Measurements from ENCODE around the gene CRTAC1.

Gene CRTAC1, protein sequence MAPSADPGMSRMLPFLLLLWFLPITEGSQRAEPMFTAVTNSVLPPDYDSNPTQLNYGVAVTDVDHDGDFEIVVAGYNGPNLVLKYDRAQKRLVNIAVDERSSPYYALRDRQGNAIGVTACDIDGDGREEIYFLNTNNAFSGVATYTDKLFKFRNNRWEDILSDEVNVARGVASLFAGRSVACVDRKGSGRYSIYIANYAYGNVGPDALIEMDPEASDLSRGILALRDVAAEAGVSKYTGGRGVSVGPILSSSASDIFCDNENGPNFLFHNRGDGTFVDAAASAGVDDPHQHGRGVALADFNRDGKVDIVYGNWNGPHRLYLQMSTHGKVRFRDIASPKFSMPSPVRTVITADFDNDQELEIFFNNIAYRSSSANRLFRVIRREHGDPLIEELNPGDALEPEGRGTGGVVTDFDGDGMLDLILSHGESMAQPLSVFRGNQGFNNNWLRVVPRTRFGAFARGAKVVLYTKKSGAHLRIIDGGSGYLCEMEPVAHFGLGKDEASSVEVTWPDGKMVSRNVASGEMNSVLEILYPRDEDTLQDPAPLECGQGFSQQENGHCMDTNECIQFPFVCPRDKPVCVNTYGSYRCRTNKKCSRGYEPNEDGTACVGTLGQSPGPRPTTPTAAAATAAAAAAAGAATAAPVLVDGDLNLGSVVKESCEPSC

DNA sequence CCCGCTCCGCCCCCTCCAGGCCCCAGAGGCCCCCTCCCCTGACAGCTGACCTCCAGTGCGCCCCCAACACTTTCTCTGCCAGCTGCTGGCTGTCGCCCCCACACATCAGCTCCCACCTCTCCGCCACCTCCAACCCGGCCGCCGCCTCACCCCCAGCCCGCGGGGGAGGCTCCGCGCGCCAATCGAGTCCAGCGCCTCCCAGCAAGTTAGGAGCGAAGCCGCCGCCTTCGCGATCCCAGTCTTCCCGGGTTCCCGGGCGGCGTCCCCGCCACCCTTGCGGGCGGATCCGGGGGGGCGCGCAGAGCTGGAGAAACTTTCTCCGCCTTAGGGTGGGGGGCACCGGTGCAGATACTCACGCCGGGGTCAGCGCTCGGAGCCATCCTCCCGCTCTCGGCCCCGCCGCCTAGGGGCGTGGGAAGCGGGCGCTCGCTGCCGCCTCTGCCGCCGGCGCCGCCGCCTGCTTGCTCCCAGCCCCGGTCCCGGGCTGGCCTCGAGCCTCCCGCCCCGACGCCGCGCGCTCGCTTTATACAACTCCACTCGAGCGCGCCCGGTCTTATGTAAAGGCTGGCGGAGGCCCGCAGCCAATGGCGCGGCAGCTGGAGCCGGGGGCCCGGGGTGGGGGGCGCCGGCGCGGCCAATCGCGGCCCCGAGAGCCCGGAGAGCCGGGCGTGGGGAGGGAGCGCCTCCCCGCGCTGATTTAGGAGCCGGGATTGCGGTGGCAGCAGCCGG, at the start of gene CRTAC1:
Gene CRTAC1, minus strand, starts transcription at position 529 of the 729 bp plus-strand sequence. Its CDS starts 149 bp downstream, at position 380.
- DNase-seq (ENCODE audit: low read depth in 3 of 3), result peak in 1 of 3 experiments; percentile 13

DNA sequence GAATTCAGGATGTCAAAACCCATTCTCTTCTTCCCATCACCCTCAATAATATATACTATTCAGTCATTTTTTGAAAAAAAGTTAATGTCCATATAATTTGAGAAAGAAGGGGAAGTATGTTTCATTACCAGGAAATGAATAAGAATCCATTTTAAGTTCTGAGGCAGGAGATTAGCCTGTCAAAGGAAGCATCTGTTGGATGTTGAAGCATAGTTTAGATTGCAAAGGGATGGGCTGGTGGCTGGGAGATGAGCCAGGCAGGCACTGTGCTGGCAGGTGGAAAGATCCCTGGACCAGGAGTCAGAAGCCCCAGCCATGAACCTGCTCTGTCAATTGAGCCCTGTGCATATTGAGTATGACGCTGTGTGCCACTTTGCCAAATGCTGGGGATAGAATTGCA, 48.4 kb upstream of the CRTAC1 start:
- DNase-seq (ENCODE audit: low read depth in 3 of 3), result no peak

DNA sequence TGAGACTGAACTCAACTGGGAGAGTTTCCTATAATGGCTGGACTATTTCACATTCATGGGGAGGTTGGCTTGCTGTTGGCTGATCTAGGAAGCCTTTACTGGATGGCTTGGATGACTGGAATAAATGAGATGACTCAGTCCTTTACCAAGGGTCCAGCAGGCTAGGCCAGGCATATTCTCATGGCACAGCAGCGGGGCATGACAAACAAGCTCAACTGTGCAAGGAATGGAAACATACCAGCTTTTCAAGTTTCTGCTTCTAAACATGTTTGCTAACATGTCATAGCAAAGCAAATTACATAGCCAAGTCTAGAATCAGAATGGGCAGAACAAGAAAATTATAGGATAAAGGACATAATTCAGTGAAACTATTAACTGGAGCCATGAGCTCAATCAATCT, 46.8 kb upstream of the CRTAC1 start:
- no peak for DNase-seq (ENCODE audit: low read depth in 3 of 3)

DNA sequence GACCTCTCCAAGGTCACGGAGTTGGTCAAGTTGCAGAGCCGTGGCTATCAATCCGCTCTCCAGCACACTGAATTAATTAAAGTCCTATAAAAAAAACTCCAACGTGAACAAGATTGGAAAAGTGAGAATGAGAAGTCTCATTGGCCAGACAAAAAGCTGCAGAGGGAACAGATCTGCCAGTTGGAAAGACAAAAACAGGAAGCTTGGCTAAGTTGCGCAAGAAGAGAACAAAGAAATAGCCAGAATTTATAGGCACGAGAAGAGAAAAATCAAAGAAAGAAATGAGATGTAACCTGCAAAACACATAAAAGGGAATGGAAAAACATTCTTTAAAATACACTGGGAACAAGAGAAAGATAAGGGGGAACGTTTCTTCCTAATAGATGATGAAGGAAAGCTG, 45.7 kb upstream of the CRTAC1 start:
- no peak for DNase-seq (ENCODE audit: low read depth in 3 of 3)

DNA sequence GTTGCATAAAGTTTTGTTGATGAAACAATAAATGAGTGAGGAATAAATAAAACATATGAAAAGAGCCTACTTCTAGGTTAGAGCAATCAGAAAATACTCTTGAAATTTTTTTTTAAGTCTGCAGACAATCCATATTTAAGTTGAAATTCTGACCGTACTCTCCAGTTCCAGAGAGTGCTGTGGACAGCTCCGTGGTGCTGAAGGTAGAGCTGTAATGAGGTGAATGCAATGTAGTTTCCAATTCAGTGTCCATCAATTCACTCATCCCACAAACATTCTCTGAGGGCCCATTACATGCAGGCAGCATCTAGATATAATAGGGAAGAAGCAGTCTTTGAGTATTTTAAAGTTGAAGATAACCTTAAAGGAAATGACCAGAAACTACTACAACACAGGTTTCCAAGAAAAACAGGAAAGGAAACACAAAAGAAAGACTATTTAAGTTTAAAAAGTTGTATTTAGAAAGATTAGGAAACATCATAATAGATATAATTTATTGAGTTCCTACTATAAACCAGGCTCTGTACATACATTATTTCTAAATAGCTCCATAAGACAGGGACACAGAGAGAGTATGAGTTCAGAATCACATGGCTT, 44.0 kb upstream of the CRTAC1 start:
- DNase-seq (ENCODE audit: low read depth in 3 of 3), result no peak

DNA sequence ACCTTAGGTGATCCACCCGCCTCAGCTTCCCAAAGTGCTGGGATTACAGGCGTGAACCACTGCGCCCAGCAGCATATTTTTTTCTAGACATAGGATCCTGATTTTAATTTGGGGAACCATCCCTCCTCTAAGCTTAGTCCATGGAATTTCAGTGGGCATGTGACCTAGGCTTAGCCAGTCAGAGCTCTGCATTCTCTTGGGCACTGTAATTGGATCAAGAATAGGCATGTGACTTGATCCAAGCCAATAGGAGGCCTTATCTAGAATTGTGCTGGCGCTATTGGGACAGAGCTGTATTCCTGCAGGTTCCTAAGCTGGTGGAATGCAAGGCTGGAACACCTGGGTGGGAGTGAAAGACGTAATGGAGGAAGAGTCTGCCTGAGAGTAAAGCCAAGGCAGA, 36.7 kb upstream of the CRTAC1 start:
- no peak for DNase-seq (ENCODE audit: low read depth in 3 of 3)

DNA sequence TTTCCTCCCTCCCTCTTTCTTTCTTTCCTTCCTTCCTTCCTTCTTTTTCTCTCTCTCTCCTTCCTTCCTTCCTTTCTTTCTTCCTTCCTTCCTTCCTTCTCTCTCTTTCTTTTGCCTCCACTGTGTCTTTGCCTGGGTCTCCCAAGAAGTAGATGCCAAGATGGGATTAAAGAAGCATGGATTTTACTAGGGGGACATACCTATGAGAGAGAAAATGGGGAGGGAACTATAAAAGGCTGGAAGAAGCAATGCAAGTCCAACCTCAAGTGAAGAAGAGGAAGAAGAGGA, 33.3 kb upstream of the CRTAC1 start:
- no peak for DNase-seq (ENCODE audit: low read depth in 3 of 3)

DNA sequence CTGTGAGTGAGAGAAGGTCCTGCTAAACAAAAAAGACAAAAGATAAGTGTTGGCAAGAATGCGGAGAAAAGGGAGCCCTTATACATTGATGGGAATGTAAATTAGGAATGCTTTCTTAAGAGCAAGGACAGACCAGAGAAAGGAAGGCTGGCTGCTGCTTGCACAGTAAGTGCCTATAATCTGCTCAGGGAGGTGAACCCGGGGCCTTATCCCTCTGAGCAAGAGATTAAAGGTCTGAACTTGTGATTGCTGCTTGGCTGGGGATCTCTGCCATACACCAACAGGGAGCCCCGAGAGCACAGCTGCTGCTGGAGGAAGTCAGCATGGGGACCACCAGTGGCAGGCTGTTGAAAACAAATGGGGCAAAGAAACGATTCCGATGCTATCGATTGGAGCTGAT, 32.0 kb upstream of the CRTAC1 start:
- DNase-seq (ENCODE audit: low read depth in 3 of 3), result no peak

DNA sequence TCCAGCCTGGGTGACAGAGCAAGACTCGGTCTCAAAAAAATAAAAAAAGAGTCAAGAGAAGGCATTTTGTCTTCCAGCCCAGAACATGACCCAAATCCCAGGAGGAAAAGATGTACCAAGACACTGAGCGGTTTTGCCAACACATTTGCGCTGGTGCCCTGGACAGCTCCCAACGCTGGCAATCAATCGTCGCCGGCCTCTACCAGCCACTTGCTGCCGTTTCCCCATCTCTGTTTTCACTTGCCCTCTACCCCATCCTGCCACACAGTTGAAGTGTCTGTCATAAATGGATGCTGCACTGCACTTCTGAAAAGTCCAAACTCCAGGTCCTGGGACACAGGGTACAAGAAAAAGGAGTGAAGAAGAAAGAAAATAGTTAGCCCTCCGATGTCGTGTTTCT, 29.7 kb upstream of the CRTAC1 start:
- DNase-seq (ENCODE audit: low read depth in 3 of 3), result no peak

DNA sequence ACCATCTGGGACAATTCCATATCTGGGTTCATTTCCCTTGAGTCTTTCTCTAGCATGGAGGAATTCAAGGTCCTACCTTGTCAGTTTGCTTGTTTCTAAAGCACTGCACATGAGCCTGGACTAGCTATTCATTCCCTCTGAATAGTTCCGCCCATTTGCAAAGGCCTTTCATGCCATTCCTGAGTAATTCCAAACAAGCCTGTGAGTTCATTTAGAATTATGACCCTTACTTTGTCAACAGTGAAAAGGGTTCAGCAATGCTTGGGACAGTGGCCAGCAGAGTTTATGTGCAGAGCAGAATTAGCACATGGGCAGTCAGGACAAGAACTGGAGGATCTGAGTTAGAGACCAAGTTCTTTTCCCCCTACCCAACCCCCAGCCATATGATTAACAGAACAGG, 27.9 kb upstream of the CRTAC1 start:
- no peak for DNase-seq (ENCODE audit: low read depth in 3 of 3)

DNA sequence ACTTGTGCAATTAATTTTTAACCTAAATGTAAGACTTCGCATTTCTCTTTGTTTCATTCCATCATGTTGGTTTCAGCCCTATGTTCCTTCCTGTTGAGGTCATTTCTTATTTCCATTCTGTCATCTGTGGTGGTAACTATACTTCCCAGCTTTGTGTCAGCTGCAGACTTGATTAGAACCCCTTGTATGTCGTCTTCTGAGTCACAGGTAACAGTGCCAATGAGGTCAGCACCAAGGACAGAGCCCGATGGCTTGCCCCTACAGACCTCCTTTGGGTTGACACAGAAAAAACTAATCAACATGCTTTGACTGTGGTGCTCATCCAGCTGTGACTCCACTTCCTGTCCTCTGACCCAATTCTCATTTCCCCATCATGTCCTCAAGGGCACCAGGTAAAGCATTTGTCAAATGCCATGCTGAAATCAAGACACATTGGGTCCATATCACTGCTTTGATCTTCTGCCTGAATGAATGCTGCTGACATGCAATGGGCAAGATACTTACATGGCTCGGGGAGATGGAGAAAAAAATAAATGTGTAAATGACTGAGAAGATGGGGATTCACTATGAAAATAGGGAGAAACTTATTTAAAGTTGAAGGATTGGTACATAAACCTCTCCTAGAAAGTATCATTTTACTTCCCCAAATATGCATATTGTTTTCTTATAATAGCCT, 25.6 kb upstream of the CRTAC1 start:
- no peak for DNase-seq (ENCODE audit: low read depth in 3 of 3)

DNA sequence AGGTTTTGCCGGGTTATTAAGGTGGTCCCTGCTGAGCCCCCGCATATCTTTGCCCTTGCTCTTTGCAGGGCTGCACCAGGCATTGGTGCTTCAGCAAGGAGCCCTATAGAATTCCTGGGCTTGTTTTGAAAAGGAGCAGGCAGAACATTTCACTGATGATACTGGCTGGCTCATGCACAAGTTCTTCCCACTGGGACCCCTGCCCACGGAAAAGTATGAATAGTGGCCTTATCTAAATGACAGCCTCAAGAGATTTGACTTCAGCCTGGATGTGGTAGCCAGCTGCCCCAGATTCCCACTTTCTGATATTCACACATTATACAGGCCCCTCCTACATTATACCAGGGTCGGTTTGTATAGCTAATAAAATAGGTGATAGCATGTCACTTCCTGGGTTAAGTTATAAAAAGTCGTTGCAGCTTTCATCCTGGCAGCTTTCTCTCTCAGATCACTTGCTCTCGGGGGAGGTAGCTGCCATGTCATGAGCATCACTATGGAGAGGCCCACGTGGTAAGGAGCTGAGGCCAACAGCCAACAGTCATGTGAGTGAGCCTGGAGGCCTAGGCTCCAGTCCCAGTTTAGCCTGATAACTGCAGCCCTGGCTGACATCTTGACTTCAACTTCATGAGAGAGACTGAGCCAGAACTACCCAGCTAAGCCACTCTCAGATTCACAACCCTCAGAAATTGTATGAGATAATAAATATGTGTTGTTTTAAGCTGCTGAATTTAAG, 16.8 kb upstream of the CRTAC1 start:
- DNase-seq (ENCODE audit: low read depth in 3 of 3), result no peak

DNA sequence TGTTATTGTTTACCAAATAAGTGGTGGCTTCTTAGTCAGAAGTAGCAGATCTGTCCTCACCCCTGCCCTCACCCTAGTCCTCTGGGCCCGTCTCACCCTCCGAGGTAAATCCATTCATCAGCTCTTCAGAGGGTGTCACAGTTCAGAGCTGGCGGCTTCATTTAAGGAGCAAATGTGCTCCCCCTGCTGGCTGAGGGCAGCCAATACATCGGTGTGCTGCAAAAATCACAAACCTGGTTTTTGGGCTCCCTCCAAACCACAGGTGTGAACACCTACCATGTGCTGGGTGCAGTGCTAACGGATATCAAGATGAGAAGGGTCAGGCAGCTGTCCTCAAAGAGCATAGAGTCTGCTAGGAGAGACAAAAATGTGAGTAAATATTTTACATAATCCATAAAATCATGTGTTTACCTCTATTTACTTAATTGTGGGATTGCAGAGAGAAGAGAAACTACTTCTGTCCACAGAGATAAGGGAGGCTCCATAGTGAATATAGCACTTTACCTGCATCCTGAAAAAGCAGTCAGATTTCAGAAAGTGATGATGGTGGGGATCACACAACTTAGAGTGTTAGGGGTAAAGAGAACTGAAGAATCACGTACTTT, 15.5 kb upstream of the CRTAC1 start:
- peak; percentile 29 to 54 (median 33) for DNase-seq (ENCODE audit: low read depth in 3 of 3)

DNA sequence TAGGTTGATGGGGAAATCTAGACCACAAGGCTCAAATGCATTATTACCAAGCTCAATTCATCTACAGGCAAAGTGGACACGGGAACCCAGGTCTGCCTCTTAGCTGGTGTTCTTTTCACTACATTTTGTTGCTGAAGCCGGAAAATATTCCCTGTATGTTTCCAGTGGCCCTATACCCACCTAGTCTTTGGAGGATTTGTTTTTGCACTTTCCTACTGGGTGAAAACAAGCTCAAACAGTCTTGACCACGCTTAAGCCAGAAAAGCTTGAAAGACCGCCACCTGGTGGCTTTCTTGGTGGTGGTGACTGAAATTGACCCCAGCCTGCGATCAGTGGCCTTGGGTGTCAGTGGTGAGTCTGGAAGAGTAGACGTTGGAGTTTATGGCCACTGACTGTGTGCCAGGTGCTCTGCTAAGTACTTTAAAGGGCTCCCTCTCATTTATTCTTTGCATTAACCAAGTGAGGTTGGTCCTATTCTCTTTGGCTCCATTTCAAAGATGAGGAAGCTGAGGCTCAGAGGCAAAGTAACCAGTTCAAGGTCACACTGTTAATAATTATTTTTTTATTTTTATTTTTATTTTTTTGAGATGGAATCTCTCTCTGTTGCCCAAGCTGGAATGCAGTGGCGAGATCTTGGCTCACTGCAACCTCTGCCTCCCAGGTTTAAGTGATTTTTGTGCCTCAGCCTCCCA, 11.1 kb upstream of the CRTAC1 start:
- peak in 2 of 3 experiments; percentile 5 to 39 for DNase-seq (ENCODE audit: low read depth in 3 of 3)

DNA sequence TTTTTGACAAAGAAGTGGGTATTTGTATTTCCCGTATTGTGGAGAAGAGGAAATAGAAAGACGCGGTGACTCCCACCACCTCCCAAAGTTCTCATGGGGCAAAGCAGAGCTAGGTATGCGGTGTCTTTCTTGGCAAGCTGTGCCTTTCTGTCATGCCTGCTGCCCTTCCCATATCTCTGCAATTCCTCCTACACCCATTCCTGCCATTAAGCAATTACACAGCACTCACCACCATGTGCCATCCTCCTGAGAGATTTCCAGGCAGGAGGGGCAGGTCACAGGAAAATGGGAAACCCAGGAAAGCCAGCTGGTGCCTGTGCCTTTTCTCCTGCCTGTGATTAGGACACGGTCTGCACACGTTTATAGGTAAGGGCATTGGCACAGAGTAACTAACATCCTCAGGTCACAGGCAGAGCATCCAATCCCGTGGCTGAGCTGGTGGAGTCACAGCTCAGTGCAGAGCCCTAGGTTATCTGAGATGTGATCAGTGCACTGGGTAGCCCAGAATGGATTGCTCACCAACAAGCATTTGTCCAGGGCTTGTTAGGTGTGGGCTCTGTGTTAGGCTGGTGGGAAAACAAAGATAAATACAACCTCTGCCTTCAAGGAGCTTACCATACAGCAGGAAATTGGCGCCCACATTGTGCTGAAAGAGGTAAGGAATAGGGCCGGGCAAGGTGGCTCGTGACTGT, 9.4 kb upstream of the CRTAC1 start:
- DNase-seq (ENCODE audit: low read depth in 3 of 3), result no peak

DNA sequence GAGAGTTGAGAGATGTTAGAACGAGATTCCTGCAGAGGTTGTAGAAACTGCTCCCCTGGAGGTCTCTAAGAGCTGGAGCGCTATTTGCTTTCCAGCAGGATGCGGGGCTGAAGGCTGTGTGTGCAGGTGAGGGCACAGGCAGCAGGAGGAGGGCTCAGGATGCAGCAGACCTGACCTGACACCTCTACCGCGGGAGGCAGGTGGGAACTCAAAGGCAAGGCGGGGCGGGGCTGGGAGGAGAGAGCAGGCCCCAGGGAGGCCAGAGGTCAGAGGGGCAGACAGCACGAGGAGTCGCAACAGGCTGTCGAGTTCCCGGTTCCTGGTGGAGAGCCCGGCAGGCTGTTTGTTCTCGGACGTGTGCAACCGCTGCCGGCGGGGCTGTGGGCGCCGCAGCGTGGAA, 7.9 kb upstream of the CRTAC1 start:
- no peak for DNase-seq (ENCODE audit: low read depth in 3 of 3)

DNA sequence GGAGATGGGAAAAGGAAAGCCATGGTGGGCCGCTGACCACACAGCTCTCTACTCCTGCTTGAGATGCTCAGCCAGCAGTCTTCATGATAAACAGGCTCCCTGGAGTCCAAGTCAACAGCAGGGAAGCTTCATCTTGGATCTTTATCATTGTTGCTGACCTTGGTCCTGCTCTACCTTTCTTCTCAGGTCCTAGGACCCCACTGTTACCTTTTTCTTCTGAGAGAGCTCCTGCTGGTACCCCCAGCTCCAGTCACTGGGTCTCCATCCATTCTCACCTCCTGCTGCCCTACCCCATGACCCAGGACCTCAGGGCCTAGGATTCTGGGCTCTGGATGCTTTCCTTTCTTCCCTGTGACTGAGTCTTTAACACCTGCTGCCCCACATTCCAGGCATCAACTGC, 5.2 kb upstream of the CRTAC1 start:
- no peak for DNase-seq (ENCODE audit: low read depth in 3 of 3)

DNA sequence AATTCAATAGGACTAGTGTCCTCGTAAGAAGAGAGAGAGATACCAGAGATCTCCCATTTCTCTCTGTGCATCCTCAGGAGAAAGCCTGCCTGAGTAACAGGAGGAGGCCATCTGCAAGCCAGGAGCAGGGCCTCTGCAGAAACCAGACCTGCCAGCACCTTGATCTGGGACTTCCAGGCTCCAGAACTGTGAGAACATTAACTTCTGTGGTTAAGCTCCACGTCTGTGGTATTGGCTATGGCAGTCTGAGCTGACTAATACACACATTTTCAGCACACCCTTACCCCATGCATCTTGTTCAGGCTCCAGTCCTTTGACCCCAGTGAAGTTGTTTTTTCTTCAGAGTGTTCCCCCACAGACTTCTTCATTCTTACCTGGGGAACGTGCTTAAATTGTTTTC, 3.1 kb upstream of the CRTAC1 start:
- DNase-seq (ENCODE audit: low read depth in 3 of 3), result no peak

DNA sequence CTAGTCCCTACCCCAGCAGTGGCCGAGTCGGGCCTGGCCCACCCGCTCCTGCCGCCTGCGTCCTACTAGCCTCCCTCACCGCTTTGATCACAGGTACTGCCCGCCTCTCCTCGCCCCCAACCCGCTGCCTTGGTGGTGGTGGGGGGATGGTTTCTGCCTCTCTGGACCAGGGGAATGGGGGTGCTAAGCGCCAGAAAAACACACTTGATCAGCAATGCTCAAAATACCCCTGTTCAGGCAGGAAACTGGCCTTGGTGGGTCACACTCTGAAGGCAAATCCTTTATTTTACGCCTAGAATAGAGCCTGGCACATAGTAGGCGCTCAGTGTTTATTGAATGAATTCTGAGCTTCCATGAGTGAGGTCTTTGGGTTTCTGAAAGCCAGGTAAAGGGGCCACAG, 1.0 kb upstream of the CRTAC1 start:
- no peak for DNase-seq (ENCODE audit: low read depth in 3 of 3)

DNA sequence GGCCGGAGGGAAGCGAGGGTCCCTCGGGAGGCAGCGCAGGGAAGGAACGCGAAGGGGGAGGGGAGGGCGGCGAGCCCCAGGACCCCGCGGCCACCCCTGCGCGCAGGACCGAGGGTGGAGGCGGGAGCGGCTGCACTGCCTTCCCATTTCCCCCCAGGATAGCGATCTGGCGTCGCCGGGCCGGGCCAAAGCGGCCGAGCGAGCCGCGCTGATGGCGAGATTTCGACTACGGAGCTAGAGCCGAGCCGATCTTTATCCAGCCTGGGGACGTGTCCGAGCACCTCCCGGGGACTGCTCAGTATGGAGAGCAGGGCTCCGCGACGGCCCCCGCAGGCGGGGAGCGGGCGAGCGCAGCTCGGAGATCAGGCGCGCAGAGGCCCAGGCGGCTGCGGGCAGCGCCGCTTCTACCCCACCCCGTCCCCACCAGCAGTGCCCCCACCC, 590 bp upstream of the CRTAC1 start:
- DNase-seq (ENCODE audit: low read depth in 3 of 3), result no peak
